ENCODE data around the gene NDUFS5. TPM values are rescaled to one million over a fixed set of nuclear protein-coding genes. Genes with fewer than 3 reads are reported as not detected.
"Not testable (repeated sequence)": the region's sequence is repeated elsewhere in the genome, so short reads cannot be mapped to it uniquely, and the experiment has no call there.

The NDUFS5 gene
- total RNA-seq, 2 donors from 2014 or later: 295 to 349 TPM

DNA sequence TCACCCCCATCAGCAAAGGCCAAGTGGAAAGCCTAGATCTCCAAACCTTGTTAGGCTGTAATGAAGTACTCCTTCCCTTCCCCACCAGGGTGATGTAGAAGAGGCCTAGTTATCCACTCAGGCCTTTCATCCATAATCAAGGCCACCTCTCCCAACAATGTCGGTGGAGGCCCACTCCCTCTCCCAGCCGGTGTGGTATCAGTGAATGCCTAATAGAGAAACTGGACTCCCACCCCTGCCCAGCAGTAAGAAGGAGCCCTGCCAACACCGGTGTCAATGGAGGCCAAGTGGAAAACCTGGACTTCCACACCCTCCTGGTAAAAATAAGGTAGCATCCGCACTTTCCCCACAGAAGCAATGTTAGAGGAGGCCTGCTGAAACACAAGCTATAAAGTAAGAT, 23.9 kb downstream of the NDUFS5 start:
- 90 to 100% methylated on average over 1 to 4 of the region's 4 CpGs for WGBS, 2 experiments (ENCODE audit: insufficient coverage in 1 of 2, insufficient read length in 1 of 2)
- H3K27ac Mint-ChIP-seq: no peak overlapping the region
- no peaks in the 10 kb centered on the region for H3K36me3 ChIP-seq (ENCODE audit: control insufficient read depth, insufficient read depth, low read length)
- H3K27ac ChIP-seq (ENCODE audit: low read depth, low read length): no peak overlapping the region
- H3K4me1 Mint-ChIP-seq: peaks cover 13% of the 10 kb centered on the region
- no peaks in the 10 kb centered on the region for H3K9me3 ChIP-seq (ENCODE audit: control insufficient read depth, low read length)
- TF ChIP-seq CTCF (conservative IDR thresholded peaks at IDR 0.05): no peak
- no peaks in the 10 kb centered on the region for H3K27me3 Mint-ChIP-seq (ENCODE audit: insufficient read depth)
- no peak overlapping the region for H3K9ac ChIP-seq (ENCODE audit: extremely low read depth, low read length, poor library complexity, severe bottlenecking)
- no peak for DNase-seq
- H3K27me3 ChIP-seq (ENCODE audit: control insufficient read depth, insufficient read depth, low read length, poor library complexity, severe bottlenecking): no peaks in the 10 kb centered on the region
- no peaks in the 10 kb centered on the region for H3K9me3 Mint-ChIP-seq
- H3K4me1 ChIP-seq (ENCODE audit: control insufficient read depth, insufficient read depth, low read length): peaks cover 5% of the 10 kb centered on the region
- H3K4me3 Mint-ChIP-seq: no peak overlapping the region
- H3K4me3 ChIP-seq (ENCODE audit: low read length): no peak overlapping the region
- peaks cover 16% of the 10 kb centered on the region for H3K36me3 Mint-ChIP-seq (ENCODE audit: low read depth)

DNA sequence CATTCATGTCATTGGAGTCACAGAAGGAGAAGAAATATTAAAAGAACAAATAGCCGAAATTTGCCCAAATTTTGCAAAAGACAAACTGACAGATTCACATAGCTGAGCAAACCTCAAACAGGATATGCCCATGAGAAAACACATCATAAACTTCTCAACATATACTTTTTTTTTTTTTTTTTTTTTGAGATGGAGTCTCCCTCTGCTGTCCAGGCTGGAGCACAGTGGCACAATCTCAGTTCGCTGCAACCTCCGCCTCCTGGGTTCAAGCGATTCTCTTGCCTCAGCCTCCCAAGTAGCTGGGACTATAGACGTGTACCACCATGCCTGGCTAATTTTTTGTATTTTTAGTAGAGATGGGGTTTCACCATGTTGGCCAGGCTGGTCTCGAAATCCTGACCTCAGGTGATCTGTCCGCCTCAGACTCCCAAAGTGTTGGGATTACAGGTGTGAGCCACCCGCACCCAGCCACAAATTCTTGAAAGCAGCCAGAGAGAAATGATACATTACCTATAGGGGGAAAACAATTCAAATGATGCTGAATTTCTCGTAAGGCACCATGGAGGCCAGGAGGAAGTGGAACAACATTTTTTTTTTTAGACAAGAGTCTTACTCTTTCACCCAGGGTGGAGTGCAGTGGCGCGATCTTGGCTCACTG, 25.2 kb downstream of the NDUFS5 start:
- DNase-seq; H3K27ac Mint-ChIP-seq; H3K9me3 ChIP-seq (ENCODE audit: control insufficient read depth, low read length); H3K36me3 ChIP-seq (ENCODE audit: control insufficient read depth, insufficient read depth, low read length); H3K27me3 Mint-ChIP-seq (ENCODE audit: insufficient read depth); H3K9me3 Mint-ChIP-seq; H3K4me3 ChIP-seq (ENCODE audit: low read length); H3K27ac ChIP-seq (ENCODE audit: low read depth, low read length); H3K4me3 Mint-ChIP-seq; H3K27me3 ChIP-seq (ENCODE audit: control insufficient read depth, insufficient read depth, low read length, poor library complexity, severe bottlenecking); H3K9ac ChIP-seq (ENCODE audit: extremely low read depth, low read length, poor library complexity, severe bottlenecking); H3K4me1 ChIP-seq (ENCODE audit: control insufficient read depth, insufficient read depth, low read length): not testable (repeated sequence)
- TF ChIP-seq CTCF (conservative IDR thresholded peaks at IDR 0.05): peak; percentile 24
- Mint-ChIP-seq H3K36me3 (ENCODE audit: low read depth) (peaks cover 16% of the 10 kb centered on the region), H3K4me1 (peaks cover 13% of the 10 kb centered on the region)
- WGBS, 2 experiments (ENCODE audit: insufficient coverage in 1 of 2, insufficient read length in 1 of 2): 92% methylated on average over 9 to 11 of the region's 11 CpGs

DNA sequence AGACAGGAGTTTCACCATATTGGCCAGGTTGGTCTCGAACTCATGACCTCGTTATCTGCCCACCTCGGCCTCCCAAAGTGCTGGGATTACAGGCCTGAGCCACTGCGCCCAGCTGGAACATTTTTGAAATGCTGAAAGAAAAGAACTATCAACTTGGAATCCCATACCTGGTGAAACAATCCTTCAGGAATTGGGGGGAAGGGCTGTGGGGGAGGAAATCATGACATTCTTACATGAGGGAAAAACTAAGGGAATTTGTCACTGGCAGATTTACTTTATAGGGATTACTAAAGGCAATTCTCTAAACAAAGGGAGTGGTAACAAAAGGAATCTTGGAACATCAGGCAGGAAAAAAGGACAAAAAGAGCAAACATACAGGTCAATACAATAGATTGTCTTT, 25.8 kb downstream of the NDUFS5 start:
- H3K27me3 Mint-ChIP-seq (ENCODE audit: insufficient read depth): no peaks in the 10 kb centered on the region
- H3K4me1 ChIP-seq (ENCODE audit: control insufficient read depth, insufficient read depth, low read length): no peaks in the 10 kb centered on the region
- TF ChIP-seq CTCF (conservative IDR thresholded peaks at IDR 0.05): no peak
- no peak overlapping the region for H3K9ac ChIP-seq (ENCODE audit: extremely low read depth, low read length, poor library complexity, severe bottlenecking)
- no peak overlapping the region for H3K27ac ChIP-seq (ENCODE audit: low read depth, low read length)
- no peaks in the 10 kb centered on the region for H3K9me3 ChIP-seq (ENCODE audit: control insufficient read depth, low read length)
- WGBS, 2 experiments (ENCODE audit: insufficient coverage in 1 of 2, insufficient read length in 1 of 2): 92 to 94% methylated on average over 4 of the region's 4 CpGs
- peak; percentile 66 for DNase-seq
- no peak overlapping the region for H3K4me3 Mint-ChIP-seq
- no peaks in the 10 kb centered on the region for H3K9me3 Mint-ChIP-seq
- H3K27me3 ChIP-seq (ENCODE audit: control insufficient read depth, insufficient read depth, low read length, poor library complexity, severe bottlenecking): no peaks in the 10 kb centered on the region
- peaks cover 16% of the 10 kb centered on the region for H3K36me3 Mint-ChIP-seq (ENCODE audit: low read depth)
- H3K4me3 ChIP-seq (ENCODE audit: low read length): no peak overlapping the region
- H3K36me3 ChIP-seq (ENCODE audit: control insufficient read depth, insufficient read depth, low read length): no peaks in the 10 kb centered on the region
- H3K27ac Mint-ChIP-seq: peak overlapping the region; percentile 86
- peaks cover 7% of the 10 kb centered on the region for H3K4me1 Mint-ChIP-seq

GRCh38 chr1:39055213-39055710, 29.1 kb downstream of the NDUFS5 start:
- H3K4me3 Mint-ChIP-seq, H3K27ac Mint-ChIP-seq: not testable (repeated sequence)
- 92 to 95% methylated on average over 7 of the region's 8 CpGs for WGBS, 2 experiments (ENCODE audit: insufficient coverage in 1 of 2, insufficient read length in 1 of 2)

DNA sequence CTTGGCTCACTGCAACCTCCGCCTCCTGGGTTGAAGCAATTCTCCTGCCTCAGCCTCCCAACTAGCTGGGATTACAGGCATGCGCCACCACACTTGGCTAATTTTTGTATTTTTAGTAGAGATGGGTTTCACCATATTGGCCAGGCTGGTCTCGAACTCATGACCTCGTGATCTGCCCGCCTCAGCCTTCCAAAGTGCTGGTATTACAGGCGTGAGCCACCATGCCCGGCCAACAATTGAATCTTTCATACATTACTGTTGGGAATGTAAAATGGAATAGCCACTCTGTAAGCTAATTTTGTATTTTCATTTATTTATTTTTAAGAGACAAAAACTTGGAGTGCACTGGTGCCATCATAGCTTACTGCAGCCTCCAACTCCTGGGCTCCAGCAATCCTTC, 35.4 kb downstream of the NDUFS5 start:
- H3K36me3 ChIP-seq (ENCODE audit: control insufficient read depth, insufficient read depth, low read length); DNase-seq; H3K4me1 ChIP-seq (ENCODE audit: control insufficient read depth, insufficient read depth, low read length); H3K27ac ChIP-seq (ENCODE audit: low read depth, low read length); H3K27me3 Mint-ChIP-seq (ENCODE audit: insufficient read depth); H3K4me3 ChIP-seq (ENCODE audit: low read length); H3K9me3 ChIP-seq (ENCODE audit: control insufficient read depth, low read length); H3K27ac Mint-ChIP-seq; H3K36me3 Mint-ChIP-seq (ENCODE audit: low read depth); H3K27me3 ChIP-seq (ENCODE audit: control insufficient read depth, insufficient read depth, low read length, poor library complexity, severe bottlenecking); H3K9me3 Mint-ChIP-seq; H3K4me3 Mint-ChIP-seq; H3K4me1 Mint-ChIP-seq; H3K9ac ChIP-seq (ENCODE audit: extremely low read depth, low read length, poor library complexity, severe bottlenecking): not testable (repeated sequence)
- 95 to 100% methylated on average over 4 to 7 of the region's 7 CpGs for WGBS, 2 experiments (ENCODE audit: insufficient coverage in 1 of 2, insufficient read length in 1 of 2)

More at GRCh38 chr1:39055213-39055710, 29.1 kb downstream of the NDUFS5 start:
- not testable (repeated sequence) for H3K27ac ChIP-seq (ENCODE audit: low read depth, low read length); H3K9ac ChIP-seq (ENCODE audit: extremely low read depth, low read length, poor library complexity, severe bottlenecking); H3K4me1 ChIP-seq (ENCODE audit: control insufficient read depth, insufficient read depth, low read length); H3K27me3 Mint-ChIP-seq (ENCODE audit: insufficient read depth); DNase-seq; H3K27me3 ChIP-seq (ENCODE audit: control insufficient read depth, insufficient read depth, low read length, poor library complexity, severe bottlenecking); H3K9me3 Mint-ChIP-seq; H3K4me1 Mint-ChIP-seq; H3K36me3 Mint-ChIP-seq (ENCODE audit: low read depth); H3K36me3 ChIP-seq (ENCODE audit: control insufficient read depth, insufficient read depth, low read length); H3K9me3 ChIP-seq (ENCODE audit: control insufficient read depth, low read length); H3K4me3 ChIP-seq (ENCODE audit: low read length)

Data from endodermal cell (in vitro differentiated cells).